ENCODE data around the gene CNGB1. TPM values are rescaled to one million over a fixed set of nuclear protein-coding genes. Genes with fewer than 3 reads are reported as not detected.
"Not testable (repeated sequence)": the region's sequence is repeated elsewhere in the genome, so short reads cannot be mapped to it uniquely, and the experiment has no call there.

The CNGB1 gene
- total RNA-seq, 1 experiment from 2014 or later = not detected

- ChIA-PET CTCF (interaction anchor here (0.5 to 0.7 kb wide), 2 partner anchors 111 to 114 kb away, joined by 3 to 5 read pairs; no protein-coding TSS in a partner anchor), POLR2A (ENCODE audit: low non-redundant PET) (interaction anchor here (0.7 kb wide), 1 partner anchor 815 kb away, joined by 14 read pairs; no protein-coding TSS in a partner anchor)
- H3K36me3 ChIP-seq (ENCODE audit: insufficient read depth, low read length, poor library complexity, severe bottlenecking) = no peaks in the 10 kb centered on the region
- H3K4me1 ChIP-seq (ENCODE audit: insufficient read depth, low read length, poor library complexity, severe bottlenecking) = no peaks in the 10 kb centered on the region
- no peak for DNase-seq (ENCODE audit: low spot score)
- H3K4me3 ChIP-seq (ENCODE audit: low read depth, low read length, poor library complexity, severe bottlenecking) = no peak overlapping the region
- intact Hi-C loops (cut with micrococcal nuclease; ENCODE audit: unreplicated experiment) = no loop called here
- H3K9me3 ChIP-seq (ENCODE audit: low read depth, low read length, poor library complexity, severe bottlenecking) = no peaks in the 10 kb centered on the region
- TF ChIP-seq EZH2 (IDR thresholded peaks at IDR 0.05; ENCODE audit: borderline replicate concordance, low read depth, low read length, poor library complexity, severe bottlenecking) = no peak
- TF ChIP-seq CTCF (conservative IDR thresholded peaks at IDR 0.05; ENCODE audit: low read depth, low read length) = no peak
- H3K27me3 ChIP-seq (replicated peaks; ENCODE audit: insufficient read depth, low read depth, low read length, poor library complexity) = no peaks in the 10 kb centered on the region
- no peak overlapping the region for H3K27ac ChIP-seq (ENCODE audit: low read depth, low read length, poor library complexity, severe bottlenecking)
- no TSS peak for BruUV-seq (replicated peaks)
Measured at GRCh38 chr16:57920215-57920879, 50.6 kb downstream of the CNGB1 start.

GRCh38 chr16:57918994-57919393 is 51.9 kb downstream of the CNGB1 start:
- Histone ChIP-seq H3K27ac (ENCODE audit: low read depth, low read length, poor library complexity, severe bottlenecking) (no peak overlapping the region), H3K4me1 (ENCODE audit: insufficient read depth, low read length, poor library complexity, severe bottlenecking) (no peaks in the 10 kb centered on the region), H3K9me3 (ENCODE audit: low read depth, low read length, poor library complexity, severe bottlenecking) (no peaks in the 10 kb centered on the region), H3K4me3 (ENCODE audit: low read depth, low read length, poor library complexity, severe bottlenecking) (no peak overlapping the region), H3K36me3 (ENCODE audit: insufficient read depth, low read length, poor library complexity, severe bottlenecking) (no peaks in the 10 kb centered on the region), H3K27me3 (replicated peaks; ENCODE audit: insufficient read depth, low read depth, low read length, poor library complexity) (no peaks in the 10 kb centered on the region)
- TF ChIP-seq CTCF (conservative IDR thresholded peaks at IDR 0.05; ENCODE audit: low read depth, low read length) (no peak), EZH2 (IDR thresholded peaks at IDR 0.05; ENCODE audit: borderline replicate concordance, low read depth, low read length, poor library complexity, severe bottlenecking) (no peak)
- ChIA-PET CTCF (no interaction called here), POLR2A (ENCODE audit: low non-redundant PET) (no interaction called here)
- no peak for DNase-seq (ENCODE audit: low spot score)
- no TSS peak for BruUV-seq (replicated peaks)
- intact Hi-C loops (cut with micrococcal nuclease; ENCODE audit: unreplicated experiment) = no loop called here

GRCh38 chr16:57918444-57918843 is 52.5 kb downstream of the CNGB1 start:
- intact Hi-C loops (cut with micrococcal nuclease; ENCODE audit: unreplicated experiment) = no loop called here
- Histone ChIP-seq H3K4me3 (ENCODE audit: low read depth, low read length, poor library complexity, severe bottlenecking) (no peak overlapping the region), H3K27me3 (replicated peaks; ENCODE audit: insufficient read depth, low read depth, low read length, poor library complexity) (no peaks in the 10 kb centered on the region), H3K9me3 (ENCODE audit: low read depth, low read length, poor library complexity, severe bottlenecking) (no peaks in the 10 kb centered on the region), H3K36me3 (ENCODE audit: insufficient read depth, low read length, poor library complexity, severe bottlenecking) (no peaks in the 10 kb centered on the region), H3K4me1 (ENCODE audit: insufficient read depth, low read length, poor library complexity, severe bottlenecking) (no peaks in the 10 kb centered on the region), H3K27ac (ENCODE audit: low read depth, low read length, poor library complexity, severe bottlenecking) (no peak overlapping the region)
- no peak for TF ChIP-seq CTCF (conservative IDR thresholded peaks at IDR 0.05; ENCODE audit: low read depth, low read length)
- POLR2A ChIA-PET (ENCODE audit: low non-redundant PET) = no interaction called here
- BruUV-seq (replicated peaks) = no TSS peak
- DNase-seq (ENCODE audit: low spot score) = no peak
- CTCF ChIA-PET = no interaction called here

- BruUV-seq (replicated peaks); H3K27me3 ChIP-seq (replicated peaks; ENCODE audit: insufficient read depth, low read depth, low read length, poor library complexity); DNase-seq (ENCODE audit: low spot score); H3K36me3 ChIP-seq (ENCODE audit: insufficient read depth, low read length, poor library complexity, severe bottlenecking); H3K9me3 ChIP-seq (ENCODE audit: low read depth, low read length, poor library complexity, severe bottlenecking); H3K4me1 ChIP-seq (ENCODE audit: insufficient read depth, low read length, poor library complexity, severe bottlenecking); H3K27ac ChIP-seq (ENCODE audit: low read depth, low read length, poor library complexity, severe bottlenecking); intact Hi-C loops (cut with micrococcal nuclease; ENCODE audit: unreplicated experiment); POLR2A ChIA-PET (ENCODE audit: low non-redundant PET); H3K4me3 ChIP-seq (ENCODE audit: low read depth, low read length, poor library complexity, severe bottlenecking); CTCF ChIA-PET: not testable (repeated sequence)
Measured at GRCh38 chr16:57917929-57918328, 53.0 kb downstream of the CNGB1 start.

GRCh38 chr16:57917489-57917888 is 53.4 kb downstream of the CNGB1 start:
- BruUV-seq (replicated peaks); H3K27ac ChIP-seq (ENCODE audit: low read depth, low read length, poor library complexity, severe bottlenecking); CTCF ChIA-PET; H3K36me3 ChIP-seq (ENCODE audit: insufficient read depth, low read length, poor library complexity, severe bottlenecking); intact Hi-C loops (cut with micrococcal nuclease; ENCODE audit: unreplicated experiment); H3K4me3 ChIP-seq (ENCODE audit: low read depth, low read length, poor library complexity, severe bottlenecking); H3K4me1 ChIP-seq (ENCODE audit: insufficient read depth, low read length, poor library complexity, severe bottlenecking); DNase-seq (ENCODE audit: low spot score); H3K27me3 ChIP-seq (replicated peaks; ENCODE audit: insufficient read depth, low read depth, low read length, poor library complexity); H3K9me3 ChIP-seq (ENCODE audit: low read depth, low read length, poor library complexity, severe bottlenecking); POLR2A ChIA-PET (ENCODE audit: low non-redundant PET): not testable (repeated sequence)

Data from A673 (cell line).